ENCODE measurements around the gene CDH26.
"Not testable (repeated sequence)": the region's sequence is repeated elsewhere in the genome, so short reads cannot be mapped to it uniquely, and the experiment has no call there.

Gene CDH26

GRCh38 chr20:59942245-59942644, 16.0 kb upstream of the CDH26 start:
- FAIRE-seq: no peak

GRCh38 chr20:59944726-59945125, 13.5 kb upstream of the CDH26 start:
- no peak for FAIRE-seq

GRCh38 chr20:59945175-59945574, 13.0 kb upstream of the CDH26 start:
- no peak for FAIRE-seq

- no peak for FAIRE-seq
Observed at GRCh38 chr20:59945731-59946130, 12.5 kb upstream of the CDH26 start.

GRCh38 chr20:59947376-59947775, 10.8 kb upstream of the CDH26 start:
- FAIRE-seq: no peak

- FAIRE-seq: no peak
Observed at GRCh38 chr20:59948212-59948611, 10.0 kb upstream of the CDH26 start.

GRCh38 chr20:59948828-59949720, 9.1 kb upstream of the CDH26 start:
- FAIRE-seq: no peak

- no peak for FAIRE-seq
Observed at GRCh38 chr20:59949911-59950310, 8.3 kb upstream of the CDH26 start.

- no peak for FAIRE-seq
Observed at GRCh38 chr20:59954718-59955117, 3.5 kb upstream of the CDH26 start.

- FAIRE-seq: no peak
Observed at GRCh38 chr20:59955131-59955796, 3.0 kb upstream of the CDH26 start.

GRCh38 chr20:59957568-59957967, 655 bp upstream of the CDH26 start:
- not testable (repeated sequence) for FAIRE-seq

- no peak for FAIRE-seq
Observed at GRCh38 chr20:59958626-59959025, 403 bp downstream of the CDH26 start.

- no peak for FAIRE-seq
Observed at GRCh38 chr20:59961423-59961822, 3.2 kb downstream of the CDH26 start.

- no peak for FAIRE-seq
Observed at GRCh38 chr20:59962155-59962554, 3.9 kb downstream of the CDH26 start.

- no peak for FAIRE-seq
Observed at GRCh38 chr20:59966428-59966827, 8.2 kb downstream of the CDH26 start.

- no peak for FAIRE-seq
Observed at GRCh38 chr20:59971428-59971827, 13.2 kb downstream of the CDH26 start.

GRCh38 chr20:59972037-59972801, 14.0 kb downstream of the CDH26 start:
- no peak for FAIRE-seq

- FAIRE-seq: no peak
Observed at GRCh38 chr20:59976156-59976782, 18.0 kb downstream of the CDH26 start.

GRCh38 chr20:59977086-59977485, 18.9 kb downstream of the CDH26 start:
- no peak for FAIRE-seq

GRCh38 chr20:59983076-59983475, 24.9 kb downstream of the CDH26 start:
- no peak for FAIRE-seq

GRCh38 chr20:59984541-59984940, 26.3 kb downstream of the CDH26 start:
- no peak for FAIRE-seq

GRCh38 chr20:59985164-59985563, 26.9 kb downstream of the CDH26 start:
- FAIRE-seq: no peak

- FAIRE-seq: no peak
Observed at GRCh38 chr20:59985864-59986263, 27.6 kb downstream of the CDH26 start.
